ENCODE data around the gene BCL11B. TPM values are rescaled to one million over a fixed set of nuclear protein-coding genes. Genes with fewer than 3 reads are reported as not detected.

The BCL11B gene
- total RNA-seq, 1 donor from 2014 or later, result 0.16 TPM

DNA sequence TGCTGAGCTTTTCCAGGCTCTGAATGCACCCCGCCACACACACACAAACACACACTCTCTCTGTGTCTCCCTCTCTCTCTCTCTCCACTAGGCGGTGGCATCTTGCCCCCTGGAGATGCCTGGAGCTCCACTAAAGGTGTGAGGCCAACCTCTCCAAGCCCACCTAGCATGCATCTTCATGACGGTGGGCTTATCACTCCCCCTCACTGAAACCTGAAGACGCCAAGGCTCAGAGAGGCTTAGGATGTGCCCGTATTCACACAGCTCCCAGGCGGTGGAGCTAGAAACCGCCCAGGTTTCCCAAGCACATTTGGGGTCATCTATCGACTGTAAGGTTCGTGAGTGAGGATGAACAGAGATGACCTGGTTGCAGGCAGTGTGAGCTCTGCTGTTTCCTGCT, 42.6 kb upstream of the BCL11B start:
- H3K36me3 Mint-ChIP-seq (ENCODE audit: unreplicated experiment), result no peaks in the 10 kb centered on the region
- peaks cover 5% of the 10 kb centered on the region for H3K27me3 Mint-ChIP-seq (ENCODE audit: unreplicated experiment)
- peaks cover 4% of the 10 kb centered on the region for H3K9me3 Mint-ChIP-seq (ENCODE audit: unreplicated experiment)
- H3K4me1 Mint-ChIP-seq (ENCODE audit: unreplicated experiment), result no peaks in the 10 kb centered on the region
- H3K4me3 Mint-ChIP-seq (ENCODE audit: unreplicated experiment), result no peak overlapping the region
- H3K27ac Mint-ChIP-seq (ENCODE audit: unreplicated experiment), result no peak overlapping the region
- DNase-seq (ENCODE audit: extremely low spot score, unreplicated experiment), result peak; percentile 62
- TF ChIP-seq, protein P1, sequence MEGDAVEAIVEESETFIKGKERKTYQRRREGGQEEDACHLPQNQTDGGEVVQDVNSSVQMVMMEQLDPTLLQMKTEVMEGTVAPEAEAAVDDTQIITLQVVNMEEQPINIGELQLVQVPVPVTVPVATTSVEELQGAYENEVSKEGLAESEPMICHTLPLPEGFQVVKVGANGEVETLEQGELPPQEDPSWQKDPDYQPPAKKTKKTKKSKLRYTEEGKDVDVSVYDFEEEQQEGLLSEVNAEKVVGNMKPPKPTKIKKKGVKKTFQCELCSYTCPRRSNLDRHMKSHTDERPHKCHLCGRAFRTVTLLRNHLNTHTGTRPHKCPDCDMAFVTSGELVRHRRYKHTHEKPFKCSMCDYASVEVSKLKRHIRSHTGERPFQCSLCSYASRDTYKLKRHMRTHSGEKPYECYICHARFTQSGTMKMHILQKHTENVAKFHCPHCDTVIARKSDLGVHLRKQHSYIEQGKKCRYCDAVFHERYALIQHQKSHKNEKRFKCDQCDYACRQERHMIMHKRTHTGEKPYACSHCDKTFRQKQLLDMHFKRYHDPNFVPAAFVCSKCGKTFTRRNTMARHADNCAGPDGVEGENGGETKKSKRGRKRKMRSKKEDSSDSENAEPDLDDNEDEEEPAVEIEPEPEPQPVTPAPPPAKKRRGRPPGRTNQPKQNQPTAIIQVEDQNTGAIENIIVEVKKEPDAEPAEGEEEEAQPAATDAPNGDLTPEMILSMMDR (IDR thresholded peaks at IDR 0.05), result no peak

DNA sequence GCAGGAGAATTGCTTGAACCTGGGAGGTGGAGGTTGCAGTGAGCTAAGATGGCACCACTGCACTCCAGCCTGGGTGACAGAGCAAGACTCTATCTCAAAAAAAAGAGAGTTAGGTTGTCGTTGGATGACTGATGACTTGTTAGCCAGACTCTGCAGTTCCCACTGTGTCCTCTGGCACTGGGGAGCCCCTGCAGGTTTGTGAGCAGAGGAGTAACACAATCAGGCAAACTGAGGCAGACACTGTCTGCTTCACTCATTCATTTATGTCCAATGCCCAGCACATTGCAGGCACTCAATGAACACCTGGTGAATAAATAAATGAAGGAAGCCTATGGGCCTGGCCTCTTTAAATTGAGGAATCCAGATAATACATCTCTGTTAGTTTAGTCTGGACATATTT, 41.2 kb upstream of the BCL11B start:
- Mint-ChIP-seq H3K4me1 (ENCODE audit: unreplicated experiment) (no peaks in the 10 kb centered on the region), H3K27ac (ENCODE audit: unreplicated experiment) (no peak overlapping the region), H3K27me3 (ENCODE audit: unreplicated experiment) (peaks cover 6% of the 10 kb centered on the region), H3K36me3 (ENCODE audit: unreplicated experiment) (no peaks in the 10 kb centered on the region), H3K4me3 (ENCODE audit: unreplicated experiment) (no peak overlapping the region), H3K9me3 (ENCODE audit: unreplicated experiment) (peaks cover 4% of the 10 kb centered on the region)
- DNase-seq (ENCODE audit: extremely low spot score, unreplicated experiment), result peak; percentile 13
- TF ChIP-seq, protein P1 (IDR thresholded peaks at IDR 0.05), result no peak

DNA sequence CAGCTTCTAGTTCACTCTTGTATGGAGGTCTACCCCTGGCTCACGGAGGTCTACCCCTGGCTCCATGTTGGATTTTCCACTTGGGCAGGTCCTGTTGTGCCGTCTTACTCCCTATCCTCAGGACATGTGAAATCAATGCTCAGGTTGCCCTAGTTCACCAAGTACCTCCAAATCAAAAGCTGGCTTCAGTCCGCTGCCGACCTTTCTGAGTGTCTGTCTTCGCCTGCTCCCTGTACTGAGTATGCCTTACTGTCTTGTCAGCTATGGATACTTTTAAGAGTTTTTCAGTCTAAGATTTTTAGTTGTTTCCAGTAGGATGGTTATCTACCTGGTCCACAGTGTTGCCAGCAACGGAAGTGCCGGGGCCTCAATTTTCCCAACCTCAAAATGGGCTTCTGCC, 40.1 kb upstream of the BCL11B start:
- DNase-seq (ENCODE audit: extremely low spot score, unreplicated experiment), result peak; percentile 53
- Mint-ChIP-seq H3K36me3 (ENCODE audit: unreplicated experiment) (no peaks in the 10 kb centered on the region), H3K27me3 (ENCODE audit: unreplicated experiment) (peaks cover 6% of the 10 kb centered on the region), H3K27ac (ENCODE audit: unreplicated experiment) (no peak overlapping the region), H3K4me3 (ENCODE audit: unreplicated experiment) (no peak overlapping the region), H3K4me1 (ENCODE audit: unreplicated experiment) (no peaks in the 10 kb centered on the region), H3K9me3 (ENCODE audit: unreplicated experiment) (peaks cover 4% of the 10 kb centered on the region)
- TF ChIP-seq, protein P1 (IDR thresholded peaks at IDR 0.05), result no peak

DNA sequence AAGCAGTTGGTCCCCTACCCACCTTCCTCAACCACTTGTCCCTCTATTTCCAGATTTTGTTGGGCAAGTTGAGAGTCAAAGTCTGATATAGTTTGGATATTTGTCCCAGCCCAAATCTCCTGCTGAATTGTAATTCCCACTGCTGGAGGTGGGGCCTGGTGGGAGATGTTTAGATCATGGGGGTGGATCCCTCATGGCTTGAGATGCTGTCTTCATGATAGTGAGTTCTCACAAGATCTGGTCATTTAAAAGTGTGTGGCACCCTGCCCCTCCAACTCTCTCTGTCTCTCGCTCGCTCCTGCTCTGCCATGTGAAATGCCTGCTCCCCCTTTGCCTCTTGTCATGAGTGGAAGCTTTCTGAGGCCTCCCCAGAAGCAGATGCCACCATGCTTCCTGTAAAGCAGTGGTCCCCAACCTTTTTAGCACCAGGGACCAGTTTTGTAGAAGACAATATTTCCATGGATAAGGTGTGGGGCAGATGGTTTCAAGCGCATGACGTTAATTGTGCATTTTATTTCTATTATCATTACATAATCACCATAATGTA, 37.3 kb upstream of the BCL11B start:
- DNase-seq (ENCODE audit: extremely low spot score, unreplicated experiment), result peak; percentile 40
- TF ChIP-seq, protein P1 (IDR thresholded peaks at IDR 0.05), result no peak
- no peak overlapping the region for H3K4me3 Mint-ChIP-seq (ENCODE audit: unreplicated experiment)
- H3K4me1 Mint-ChIP-seq (ENCODE audit: unreplicated experiment), result no peaks in the 10 kb centered on the region
- H3K27me3 Mint-ChIP-seq (ENCODE audit: unreplicated experiment), result peaks cover 23% of the 10 kb centered on the region
- H3K27ac Mint-ChIP-seq (ENCODE audit: unreplicated experiment), result no peak overlapping the region
- H3K36me3 Mint-ChIP-seq (ENCODE audit: unreplicated experiment), result no peaks in the 10 kb centered on the region
- H3K9me3 Mint-ChIP-seq (ENCODE audit: unreplicated experiment), result peaks cover 4% of the 10 kb centered on the region

DNA sequence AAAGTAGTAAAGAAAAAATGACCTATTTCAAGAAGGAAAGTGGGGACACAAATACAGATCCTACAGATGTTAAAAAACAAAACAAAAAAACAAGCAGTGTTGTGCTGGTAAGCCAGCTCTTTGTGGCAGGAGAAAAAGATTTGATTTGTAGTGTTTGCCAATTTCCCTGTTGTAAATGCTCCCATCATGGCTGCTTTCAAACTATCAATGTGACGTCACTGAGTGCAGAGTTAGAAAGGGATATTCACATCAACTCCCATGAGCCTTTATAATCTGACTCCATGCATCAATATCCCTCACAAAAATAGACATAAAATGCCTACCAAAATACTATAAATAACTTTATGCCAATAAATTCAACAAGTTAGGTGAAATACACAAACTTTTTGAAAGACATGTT, 32.2 kb upstream of the BCL11B start:
- H3K27ac Mint-ChIP-seq (ENCODE audit: unreplicated experiment), result no peak overlapping the region
- no peaks in the 10 kb centered on the region for H3K4me1 Mint-ChIP-seq (ENCODE audit: unreplicated experiment)
- no peak overlapping the region for H3K4me3 Mint-ChIP-seq (ENCODE audit: unreplicated experiment)

More for the DNA sequence above, 32.2 kb upstream of the BCL11B start:
- Mint-ChIP-seq H3K9me3 (ENCODE audit: unreplicated experiment) (peaks cover 6% of the 10 kb centered on the region), H3K36me3 (ENCODE audit: unreplicated experiment) (peaks cover 4% of the 10 kb centered on the region), H3K27me3 (ENCODE audit: unreplicated experiment) (peaks cover 39% of the 10 kb centered on the region)
- TF ChIP-seq, protein P1 (IDR thresholded peaks at IDR 0.05), result no peak
- DNase-seq (ENCODE audit: extremely low spot score, unreplicated experiment), result no peak
